HUES48 (cell line): ENCODE data around the gene CDH2.

Experiments
- H3K27ac ChIP-seq: one replicate; pipeline ENCODE4 v1.7.0; 2013; ENCODE audit warnings: low read depth, low read length, inconsistent platforms
- H3K27me3 ChIP-seq: 2 replicates; pipeline ENCODE4 v1.6.1; 2013; ENCODE audit warnings: mild to moderate bottlenecking, low read length; ENCODE audit not compliant: control insufficient read depth, insufficient read depth
- H3K36me3 ChIP-seq: 2 replicates; pipeline ENCODE4 v1.6.1; 2013; ENCODE audit warnings: low read length; ENCODE audit not compliant: control insufficient read depth, insufficient read depth
- H3K4me1 ChIP-seq: 2 replicates; pipeline ENCODE4 v1.6.1; 2013; ENCODE audit warnings: mild to moderate bottlenecking, low read length; ENCODE audit not compliant: control insufficient read depth, insufficient read depth
- H3K4me3 ChIP-seq: 2 replicates; pipeline ENCODE4 v1.5.1; 2013; ENCODE audit warnings: mild to moderate bottlenecking, low read depth, low read length
- H3K9ac ChIP-seq: 2 replicates; pipeline ENCODE4 v1.6.1; 2013; ENCODE audit warnings: mild to moderate bottlenecking, low read depth, low read length, moderate library complexity
- H3K9me3 ChIP-seq: 2 replicates; pipeline ENCODE4 v1.6.1; 2013; ENCODE audit warnings: low read length; ENCODE audit not compliant: control insufficient read depth, insufficient read depth

The CDH2 gene

GRCh38 chr18:28183418-28184078 lies 6.6 kb upstream of the CDH2 start:
- Histone ChIP-seq H3K27me3 (peaks cover 18% of the 10 kb centered on the region), H3K27ac (no peak overlapping the region), H3K4me1 (peaks cover 48% of the 10 kb centered on the region), H3K36me3 (no peaks in the 10 kb centered on the region), H3K9me3 (no peaks in the 10 kb centered on the region), H3K9ac (no peak overlapping the region), H3K4me3 (no peak overlapping the region)

DNA sequence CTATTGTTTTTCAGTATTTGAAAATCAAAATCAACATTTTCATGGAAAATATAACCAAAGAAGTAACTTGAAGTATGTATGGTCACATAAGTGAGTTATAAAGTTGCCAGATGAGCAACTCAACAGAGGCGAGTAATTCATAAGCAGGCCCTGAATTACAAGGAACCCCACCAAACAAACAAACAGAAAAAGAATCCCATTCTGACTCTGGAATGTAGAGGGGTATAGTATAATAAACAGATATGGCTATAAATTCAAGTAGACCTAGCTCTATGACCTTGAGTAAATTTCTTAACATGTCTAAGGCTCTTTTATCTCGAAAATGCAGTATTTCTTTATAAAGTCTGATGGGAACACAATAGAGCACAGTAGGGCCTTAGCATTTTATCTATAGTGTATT lies 4.7 kb upstream of the CDH2 start:
- Histone ChIP-seq H3K27me3 (peaks cover 18% of the 10 kb centered on the region), H3K9ac (no peak overlapping the region), H3K4me1 (peaks cover 50% of the 10 kb centered on the region), H3K36me3 (no peaks in the 10 kb centered on the region), H3K4me3 (0 out of 2 replicates have a peak overlapping the region, but pooled peaks have one; percentile 19), H3K9me3 (no peaks in the 10 kb centered on the region), H3K27ac (peak overlapping the region; percentile 42)

- H3K27me3 ChIP-seq: peaks cover 46% of the 10 kb centered on the region
- peak overlapping the region; percentile 35; the same call in 1 of the 2 replicates for H3K9ac ChIP-seq
- H3K36me3 ChIP-seq: no peaks in the 10 kb centered on the region
- no peaks in the 10 kb centered on the region for H3K9me3 ChIP-seq
- peak overlapping the region; percentile 89 for H3K4me3 ChIP-seq
- H3K27ac ChIP-seq: peak overlapping the region; percentile 93
- peaks cover 62% of the 10 kb centered on the region for H3K4me1 ChIP-seq
Observed at GRCh38 chr18:28178720-28179119, 1.8 kb upstream of the CDH2 start.

DNA sequence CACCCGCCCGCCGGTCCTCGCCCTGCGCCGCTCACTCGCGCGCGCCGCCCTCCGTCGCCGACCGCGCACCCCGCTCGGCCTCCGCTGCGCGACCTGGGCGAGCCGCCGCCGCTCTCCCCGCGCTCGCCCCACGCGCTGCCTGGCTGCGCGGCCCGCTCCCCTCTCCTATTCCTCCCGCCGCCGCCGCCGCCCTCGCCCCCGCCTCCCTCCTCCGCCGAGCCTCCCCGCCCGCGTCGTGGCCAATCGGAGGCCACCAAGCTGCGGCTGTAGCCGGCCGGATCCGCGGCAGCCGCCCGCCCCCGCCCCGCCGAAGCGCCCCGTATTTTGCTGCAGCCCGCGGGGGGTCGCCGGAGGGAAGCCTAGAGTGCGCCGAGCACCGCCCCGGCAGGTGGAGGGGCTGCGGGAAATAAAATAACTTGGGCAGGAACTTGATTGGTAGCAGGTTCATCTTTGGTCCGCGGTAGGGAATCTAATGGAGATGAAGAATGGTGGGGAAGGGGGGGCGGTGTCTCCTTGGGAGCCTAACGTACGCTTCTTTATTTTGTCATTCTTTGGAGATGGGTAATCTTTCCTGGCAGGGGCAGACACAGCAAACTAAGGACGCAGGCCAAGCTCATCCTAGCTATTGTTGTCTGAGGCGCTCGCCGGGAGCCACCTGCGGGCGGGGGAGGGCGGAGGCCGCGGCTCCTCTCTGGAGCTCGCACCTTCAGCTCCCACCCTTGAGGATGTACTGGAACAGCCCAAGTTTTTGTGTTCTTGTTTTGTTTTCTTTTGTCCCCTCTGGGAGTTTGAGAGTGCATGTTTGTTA lies 1.1 kb upstream of the CDH2 start:
- peak overlapping the region; percentile 35; the same call in 1 of the 2 replicates for H3K9ac ChIP-seq
- peak overlapping the region; percentile 93 for H3K27ac ChIP-seq
- H3K4me3 ChIP-seq: peak overlapping the region; percentile 89
- no peaks in the 10 kb centered on the region for H3K36me3 ChIP-seq
- H3K9me3 ChIP-seq: no peaks in the 10 kb centered on the region
- peaks cover 52% of the 10 kb centered on the region for H3K27me3 ChIP-seq
- peaks cover 62% of the 10 kb centered on the region for H3K4me1 ChIP-seq

DNA sequence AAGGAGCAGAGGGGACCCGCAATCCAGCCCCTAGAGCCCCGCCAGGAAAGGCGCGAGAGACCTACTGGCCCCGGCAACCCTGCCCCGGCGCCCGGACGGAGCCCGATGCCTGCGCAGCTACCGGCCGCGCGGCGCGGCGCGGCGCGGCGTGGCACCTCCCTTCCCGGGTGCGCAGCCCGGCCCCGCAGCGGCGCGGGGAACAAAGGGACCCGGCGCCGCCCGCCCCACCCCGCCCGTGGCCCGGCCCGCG lies 307 bp downstream of the CDH2 start:
- Histone ChIP-seq H3K27me3 (peaks cover 52% of the 10 kb centered on the region), H3K9me3 (no peaks in the 10 kb centered on the region), H3K4me3 (peak overlapping the region; percentile 89), H3K9ac (no peak overlapping the region), H3K27ac (peak overlapping the region; percentile 93), H3K36me3 (no peaks in the 10 kb centered on the region), H3K4me1 (peaks cover 51% of the 10 kb centered on the region)

- peak overlapping the region; percentile 93 for H3K27ac ChIP-seq
- peaks cover 46% of the 10 kb centered on the region for H3K4me1 ChIP-seq
- H3K27me3 ChIP-seq: peaks cover 52% of the 10 kb centered on the region
- no peaks in the 10 kb centered on the region for H3K9me3 ChIP-seq
- 0 out of 2 replicates have a peak overlapping the region, but pooled peaks have one; percentile 12 for H3K9ac ChIP-seq
- no peaks in the 10 kb centered on the region for H3K36me3 ChIP-seq
- peak overlapping the region; percentile 89 for H3K4me3 ChIP-seq
Observed at GRCh38 chr18:28175930-28176697, 816 bp downstream of the CDH2 start.

DNA sequence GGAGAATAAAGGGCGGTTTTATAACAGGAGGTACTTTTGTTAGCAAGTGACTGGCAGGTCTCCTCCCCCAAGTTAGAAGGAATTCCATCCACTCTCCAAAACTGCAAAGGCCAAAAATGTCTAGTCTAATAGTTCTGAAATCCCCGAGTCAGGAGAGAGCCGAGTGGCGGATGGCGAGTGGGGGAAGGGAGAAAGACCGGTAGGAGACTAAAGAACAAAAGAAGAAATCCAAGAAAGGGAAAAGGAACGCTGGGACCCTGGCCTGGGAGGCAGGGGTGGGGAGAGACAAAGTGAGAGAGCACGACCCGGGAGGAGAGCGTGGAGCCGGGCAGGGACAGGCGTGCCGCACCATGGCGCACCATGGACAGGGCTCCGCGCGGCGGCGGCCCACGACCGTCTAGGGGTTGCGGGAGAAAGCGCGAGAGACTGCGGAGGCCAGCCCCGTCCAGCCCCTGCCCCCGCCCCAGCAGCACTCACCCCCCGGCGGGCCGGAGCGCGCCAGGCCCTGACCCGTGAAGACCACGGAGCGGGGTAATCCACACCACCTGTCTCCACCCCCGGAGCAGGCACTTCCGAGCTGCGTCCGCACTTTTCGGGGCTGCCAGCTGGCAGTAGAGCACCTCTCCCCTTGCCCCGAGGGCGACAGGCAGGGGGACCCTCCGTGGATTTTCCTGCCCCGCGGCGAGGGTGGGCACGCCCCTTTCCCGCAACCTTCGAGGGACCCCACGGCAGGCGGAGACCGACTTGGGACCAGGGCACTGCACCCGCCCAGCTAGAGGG lies 1.6 kb downstream of the CDH2 start:
- peak overlapping the region; percentile 93 for H3K27ac ChIP-seq

GRCh38 chr18:28174181-28174905 lies 2.6 kb downstream of the CDH2 start:
- no peak overlapping the region for H3K9ac ChIP-seq
- H3K27ac ChIP-seq: no peak overlapping the region
- H3K4me3 ChIP-seq: peak overlapping the region; percentile 89
- no peaks in the 10 kb centered on the region for H3K9me3 ChIP-seq
- no peaks in the 10 kb centered on the region for H3K36me3 ChIP-seq
- H3K27me3 ChIP-seq: peaks cover 40% of the 10 kb centered on the region
- peaks cover 31% of the 10 kb centered on the region for H3K4me1 ChIP-seq

More for the DNA sequence above, 1.6 kb downstream of the CDH2 start:
- Histone ChIP-seq H3K4me3 (peak overlapping the region; percentile 89), H3K27me3 (peaks cover 50% of the 10 kb centered on the region), H3K9me3 (no peaks in the 10 kb centered on the region), H3K4me1 (peaks cover 40% of the 10 kb centered on the region), H3K36me3 (no peaks in the 10 kb centered on the region), H3K9ac (0 out of 2 replicates have a peak overlapping the region, but pooled peaks have one; percentile 12)

GRCh38 chr18:28171837-28172236 lies 5.1 kb downstream of the CDH2 start:
- Histone ChIP-seq H3K27me3 (peaks cover 35% of the 10 kb centered on the region), H3K9ac (no peak overlapping the region), H3K27ac (no peak overlapping the region), H3K9me3 (no peaks in the 10 kb centered on the region), H3K4me1 (peaks cover 24% of the 10 kb centered on the region), H3K4me3 (no peak overlapping the region), H3K36me3 (no peaks in the 10 kb centered on the region)

DNA sequence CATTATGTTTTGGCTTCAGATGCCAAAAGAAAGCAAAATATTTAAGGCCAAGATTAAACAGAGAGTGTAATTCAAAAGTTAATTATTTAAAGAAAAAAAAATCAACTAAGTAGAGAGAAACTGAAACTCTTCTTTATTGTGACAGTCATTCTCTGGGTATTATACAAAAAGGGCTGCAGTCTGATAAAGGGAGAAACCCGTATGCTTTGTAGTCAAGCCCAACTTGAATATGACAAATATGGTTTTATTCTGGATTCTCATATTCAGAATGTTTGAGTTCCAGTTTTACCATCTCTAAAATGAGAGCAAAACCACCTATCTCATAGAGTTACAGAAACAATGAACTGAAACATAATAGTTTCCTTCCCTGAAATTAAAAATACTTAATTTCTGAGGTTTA lies 8.2 kb downstream of the CDH2 start:
- Histone ChIP-seq H3K9ac (no peak overlapping the region), H3K27me3 (peaks cover 6% of the 10 kb centered on the region), H3K9me3 (no peaks in the 10 kb centered on the region), H3K4me3 (no peak overlapping the region), H3K36me3 (no peaks in the 10 kb centered on the region), H3K4me1 (peaks cover 11% of the 10 kb centered on the region; the same call in 1 of the 2 replicates), H3K27ac (peak overlapping the region; percentile 21)
